H1 (cell line): ENCODE results near the gene STK11IP. TPM values are rescaled to one million over a fixed set of nuclear protein-coding genes. Genes with fewer than 3 reads are reported as not detected.

Experiments used
- CTCF ChIA-PET: fragments of 300-600 bp; sonication (Branson Sonifier 250); formaldehyde crosslinking; loops from one replicate; lab custom pipeline; 2021; ENCODE audit not compliant: partially characterized antibody; lab: Charles Lee
- POLR2A ChIA-PET: fragments of 300-600 bp; sonication (Branson Sonifier 250); formaldehyde crosslinking; loops from one replicate; lab custom pipeline; 2021; ENCODE audit warnings: inconsistent platforms; ENCODE audit not compliant: partially characterized antibody; lab: Charles Lee
- DNase-seq, 2 experiments: peaks; one replicate each; pipeline versions ENCODE4 v3.0.0 to v3.0.0-alpha.2; 2010 to 2022; ENCODE audit warnings: low spot score in 2 of 2, low read depth in 1 of 2, mixed read lengths in 1 of 2
- FAIRE-seq: peaks from 2 replicates; lab custom pipeline; 2011; peaks lifted over from hg19 to GRCh38; lab: Jason Lieb, UNC
- H2AFZ ChIP-seq: 2 replicates; pipeline ENCODE4 v1.8.1; 2012; ENCODE audit warnings: low read length, inconsistent platforms
- H2AK5ac ChIP-seq: 2 replicates; pipeline ENCODE4 v1.6.1; 2013; ENCODE audit warnings: low read depth, low read length
- H2BK120ac ChIP-seq: replicated peaks from 2 replicates; pipeline ENCODE3; 2013; ENCODE audit warnings: low read depth, low read length, inconsistent platforms
- H2BK12ac ChIP-seq: 2 replicates; pipeline ENCODE4 v1.6.1; 2013; ENCODE audit warnings: low read depth, low read length
- H2BK15ac ChIP-seq: 2 replicates; pipeline ENCODE4 v1.6.1; 2013; ENCODE audit warnings: low read length
- H2BK20ac ChIP-seq: 2 replicates; pipeline ENCODE4 v1.6.1; 2013; ENCODE audit warnings: low read length
- H2BK5ac ChIP-seq: 2 replicates; pipeline ENCODE4 v1.6.1; 2013; ENCODE audit warnings: low read depth, low read length
- H3K14ac ChIP-seq: 2 replicates; pipeline ENCODE4 v1.6.1; 2013; ENCODE audit warnings: inconsistent platforms; ENCODE audit not compliant: insufficient read length
- H3K18ac ChIP-seq: 2 replicates; pipeline ENCODE4 v1.6.1; 2013; ENCODE audit warnings: low read length; ENCODE audit errors: extremely low read depth
- H3K23ac ChIP-seq: 2 replicates; pipeline ENCODE4 v1.6.1; 2013; ENCODE audit warnings: inconsistent platforms; ENCODE audit not compliant: insufficient read length
- H3K23me2 ChIP-seq: 2 replicates; pipeline ENCODE4 v1.6.1; 2013; ENCODE audit warnings: low read depth, low read length
- H3K27ac ChIP-seq: 2 replicates; pipeline ENCODE4 v1.6.1; 2011; ENCODE audit warnings: low read depth, low read length, inconsistent platforms
- H3K27me3 ChIP-seq, 4 experiments: replicated peaks in 1 of 4; 1 replicate in 1 of 4; 2 replicates in 3 of 4; pipeline versions ENCODE4 v1.6.1 to v1.8.1; 2011 to 2013; ENCODE audit warnings: low read length in 3 of 4, mild to moderate bottlenecking in 3 of 4, inconsistent platforms in 2 of 4, mixed read lengths in 2 of 4, moderate library complexity in 1 of 4; ENCODE audit not compliant: control insufficient read depth in 3 of 4, insufficient read depth in 3 of 4; ENCODE audit errors: extremely low read depth in 1 of 4
- H3K36me3 ChIP-seq, 4 experiments: 2 replicates each; pipeline versions ENCODE4 v1.6.1 to v1.8.1; 2011 to 2013; ENCODE audit warnings: mild to moderate bottlenecking in 4 of 4, low read length in 3 of 4, moderate library complexity in 2 of 4, control low read depth in 1 of 4, inconsistent platforms in 1 of 4; ENCODE audit not compliant: insufficient read depth in 4 of 4, control insufficient read depth in 2 of 4
- H3K4ac ChIP-seq: replicated peaks from 2 replicates; pipeline ENCODE3; 2013; ENCODE audit warnings: low read length, low read depth, mixed read lengths, inconsistent platforms; ENCODE audit not compliant: insufficient read length
- H3K4me1 ChIP-seq, 4 experiments: replicated peaks in 1 of 4; 1 replicate in 1 of 4; 2 replicates in 3 of 4; pipeline versions ENCODE4 v1.6.1 to v1.8.1; 2011 to 2013; ENCODE audit warnings: low read length in 3 of 4, inconsistent platforms in 2 of 4, mixed read lengths in 1 of 4; ENCODE audit not compliant: insufficient read depth in 4 of 4, control insufficient read depth in 3 of 4
- H3K4me2 ChIP-seq, 2 experiments: 2 replicates each; pipeline versions ENCODE4 v1.6.1 to v1.8.1; 2011 to 2013; ENCODE audit warnings: low read depth in 2 of 2, low read length in 2 of 2, control low read depth in 1 of 2, inconsistent platforms in 1 of 2, mild to moderate bottlenecking in 1 of 2; ENCODE audit not compliant: insufficient read depth in 1 of 2
- H3K4me3 ChIP-seq, 4 experiments: fragments of 200-600, 300-600 bp in 1 of 4; sonication (generic), shearing (Covaris generic), sonication (Bioruptor Twin) in 1 of 4; 2 replicates each; pipeline versions ENCODE4 v1.5.1 to v1.8.1; 2011 to 2016; ENCODE audit warnings: low read length in 4 of 4, low read depth in 3 of 4, control low read depth in 2 of 4, inconsistent platforms in 2 of 4, mild to moderate bottlenecking in 2 of 4, mixed read lengths in 1 of 4, moderate library complexity in 1 of 4; ENCODE audit not compliant: insufficient read depth in 2 of 4; ENCODE audit errors: extremely low read depth in 1 of 4
- H3K56ac ChIP-seq: replicated peaks from 2 replicates; pipeline ENCODE3; 2013; ENCODE audit warnings: low read depth, mild to moderate bottlenecking, mixed read lengths, low read length, inconsistent platforms; ENCODE audit not compliant: insufficient read length
- H3K79me1 ChIP-seq: 2 replicates; pipeline ENCODE4 v1.6.1; 2013; ENCODE audit warnings: low read depth, low read length, control low read depth
- H3K79me2 ChIP-seq, 2 experiments: 2 replicates each; pipeline versions ENCODE4 v1.6.1 to v1.8.1; 2012 to 2013; ENCODE audit warnings: low read length in 2 of 2, mild to moderate bottlenecking in 2 of 2, inconsistent platforms in 1 of 2; ENCODE audit not compliant: insufficient read depth in 2 of 2, control insufficient read depth in 1 of 2
- H3K9ac ChIP-seq, 4 experiments: replicated peaks in 1 of 4; 1 replicate in 1 of 4; 2 replicates in 3 of 4; pipeline versions ENCODE4 v1.6.1 to v1.8.1; 2011 to 2013; ENCODE audit warnings: low read depth in 3 of 4, low read length in 3 of 4, control low read depth in 2 of 4, mild to moderate bottlenecking in 2 of 4, moderate library complexity in 2 of 4, inconsistent platforms in 1 of 4; ENCODE audit errors: extremely low read depth in 1 of 4
- H3K9me3 ChIP-seq, 2 experiments: 2 replicates each; pipeline versions ENCODE4 v1.6.1 to v1.8.1; 2012 to 2013; ENCODE audit warnings: mild to moderate bottlenecking in 2 of 2, moderate library complexity in 2 of 2, control low read depth in 1 of 2, inconsistent platforms in 1 of 2, low read depth in 1 of 2, low read length in 1 of 2, mixed read lengths in 1 of 2; ENCODE audit not compliant: insufficient read depth in 2 of 2
- H4K20me1 ChIP-seq, 2 experiments: replicated peaks in 1 of 2; 2 replicates each; pipeline versions ENCODE3 to v1.8.1; 2011 to 2013; ENCODE audit warnings: inconsistent platforms in 2 of 2, low read length in 2 of 2, mild to moderate bottlenecking in 1 of 2; ENCODE audit not compliant: insufficient read depth in 2 of 2, control insufficient read depth in 1 of 2
- H4K5ac ChIP-seq: 2 replicates; pipeline ENCODE4 v1.6.1; 2013; ENCODE audit warnings: low read length, low read depth, mixed read lengths, inconsistent platforms; ENCODE audit not compliant: insufficient read length
- H4K8ac ChIP-seq: 2 replicates; pipeline ENCODE4 v1.8.0; 2013; ENCODE audit warnings: mild to moderate bottlenecking, moderate library complexity, low read length, inconsistent platforms; ENCODE audit not compliant: insufficient read depth; ENCODE audit errors: extremely low read depth
- H4K91ac ChIP-seq: replicated peaks from 2 replicates; pipeline ENCODE3; 2013; ENCODE audit warnings: low read length, mixed read lengths, inconsistent platforms; ENCODE audit not compliant: insufficient read length
- BCL11A ChIP-seq, 2 experiments: IDR thresholded peaks; one replicate each; pipeline ENCODE4 v1.6.1; 2011; ENCODE audit warnings: low read depth in 2 of 2, low read length in 2 of 2, mild to moderate bottlenecking in 2 of 2
- CREB1 ChIP-seq: IDR thresholded peaks from 2 replicates; pipeline ENCODE4 v1.6.1; 2012; ENCODE audit warnings: inconsistent platforms
- CTCF ChIP-seq, 3 experiments: IDR thresholded peaks; 1 replicate in 2 of 3; 2 replicates in 1 of 3; pipeline versions ENCODE4 v1.5.1 to v1.6.1; 2011; ENCODE audit warnings: low read length in 3 of 3, mild to moderate bottlenecking in 3 of 3, inconsistent platforms in 2 of 3, low read depth in 1 of 3, moderate library complexity in 1 of 3; ENCODE audit not compliant: insufficient read depth in 1 of 3; ENCODE audit errors: control extremely low read depth in 1 of 3
- FOSL1 ChIP-seq: IDR thresholded peaks from 2 replicates; pipeline ENCODE4 v1.6.1; 2011; ENCODE audit warnings: mild to moderate bottlenecking, low read depth, low read length, moderate library complexity; ENCODE audit not compliant: insufficient read depth
- KDM4A ChIP-seq: IDR thresholded peaks from one replicate; pipeline ENCODE4 v1.7.1; 2012; ENCODE audit warnings: low read depth, mild to moderate bottlenecking, moderate library complexity, low read length, inconsistent platforms; ENCODE audit not compliant: severe bottlenecking
- KDM5A ChIP-seq: fragments of 200-600 bp; IDR thresholded peaks from 2 replicates; pipeline ENCODE4 v1.7.1; 2012; ENCODE audit warnings: mild to moderate bottlenecking, low read length, inconsistent platforms, mixed read lengths
- POLR2AphosphoS5 ChIP-seq: IDR thresholded peaks from 2 replicates; pipeline ENCODE4 v1.6.1; 2011; ENCODE audit warnings: low read depth, low read length
- SIX5 ChIP-seq: IDR thresholded peaks from 2 replicates; pipeline ENCODE4 v1.6.1; 2011; ENCODE audit warnings: mild to moderate bottlenecking, low read depth, low read length
- SP1 ChIP-seq: IDR thresholded peaks from 2 replicates; pipeline ENCODE4 v1.6.1; 2011; ENCODE audit warnings: low read depth, low read length
- SUZ12 ChIP-seq: fragments of 200-600 bp; sonication (generic); IDR thresholded peaks from 2 replicates; pipeline ENCODE4 v1.6.1; 2012; ENCODE audit warnings: mild to moderate bottlenecking, inconsistent platforms, low read length, moderate library complexity, mixed read lengths
- TAF1 ChIP-seq: IDR thresholded peaks from 2 replicates; pipeline ENCODE4 v1.6.1; 2011; ENCODE audit warnings: mild to moderate bottlenecking, low read depth, low read length
- WGBS, 2 experiments: shearing (Covaris generic) in 1 of 2; methylation state at CpG; one replicate each; pipeline versions ENCODE4 v1.1.6 to v1.1.7; 2013 to 2015; ENCODE audit warnings: low lambda C conversion rate in 2 of 2, mixed read lengths in 2 of 2, inconsistent platforms in 1 of 2, low coverage in 1 of 2, missing lambda C conversion rate in 1 of 2; ENCODE audit not compliant: insufficient replicate concordance in 2 of 2, insufficient coverage in 1 of 2, insufficient read length in 1 of 2; ENCODE audit errors: extremely low coverage in 1 of 2, missing lambda C conversion rate in 1 of 2; 5-methylcytosine and 5-hydroxymethylcytosine counted together
- polyA plus RNA-seq, 7 experiments: library from polyadenylated mRNA; depleted of rRNA in 3 of 7; stranded (reverse) in 5 of 7; unstranded in 2 of 7; fragments of >200 nt in 5 of 7; fragments of 200-250 nt in 2 of 7; gene quantifications; 1 replicate in 5 of 7; 2 replicates in 1 of 7; 4 replicates in 1 of 7; pipeline versions ENCODE4 v1.2.1 to v1.2.3, GENCODE V29; 2011 to 2013; ENCODE audit warnings: missing spikeins in 2 of 7, mixed read lengths in 2 of 7
- total RNA-seq: library from RNA; stranded (reverse); fragmentation: NEBNext Ultra II Directional; extraction: Animal tissue kit (Norgen Biotek cat#: 25700); gene quantifications from 2 replicates; pipeline ENCODE4 v1.2.1, GENCODE V29; 2021

The STK11IP gene
- total and polyA plus RNA-seq, 2 of the 8 experiments (the other 6 are each of a cell fraction or from before 2014, with no cell fraction given) = 18.5 to 29.6 TPM

GRCh38 chr2:219567131-219567530, 30.5 kb upstream of the STK11IP start:
- Histone ChIP-seq H3K23ac (no peak overlapping the region), H3K36me3 (peaks cover 0 to 58% (median 11%) of the 10 kb centered on the region in 4 experiments; a peak in 6 of 8 replicates), H3K4me3 (no peak overlapping the region), H3K23me2 (peaks cover 8% of the 10 kb centered on the region; the same call in 1 of the 2 replicates), H2BK120ac (no peak overlapping the region), H3K4ac (peak overlapping the region; percentile 1), H2BK15ac (peak overlapping the region; percentile 98), H4K91ac (peak overlapping the region; percentile 93), H3K9me3 (peaks cover 0 to 8% of the 10 kb centered on the region in 2 experiments; a peak in 1 of 4 replicates), H3K27me3 (peaks cover 0 to 2% (median 0%) of the 10 kb centered on the region in 4 experiments; a peak in 1 of 7 replicates), H2BK5ac (peak overlapping the region; percentile 82), H2AK5ac (peak overlapping the region; percentile 87), H3K4me2 (no peak overlapping the region), H4K8ac (no peak overlapping the region; the same call in 1 of the 2 replicates), H3K9ac (no peak overlapping the region), H3K79me1 (0 out of 2 replicates have a peak, but pooled peaks cover 2% of the 10 kb centered on the region), H2BK20ac (peak overlapping the region; percentile 88; the same call in 1 of the 2 replicates), H3K18ac (peak overlapping the region; percentile 76; the same call in 1 of the 2 replicates), H3K14ac (no peak overlapping the region), H3K4me1 (peaks cover 6 to 53% (median 43%) of the 10 kb centered on the region in 4 experiments), H3K27ac (no peak overlapping the region), H4K20me1 (no peaks in the 10 kb centered on the region), H3K79me2 (peaks cover 0 to 11% of the 10 kb centered on the region in 2 experiments; a peak in 2 of 4 replicates), H3K56ac (no peak overlapping the region), H2AFZ (no peak overlapping the region), H2BK12ac (peak overlapping the region; percentile 99), H4K5ac (no peak overlapping the region)
- CTCF ChIA-PET = interaction anchor here (0.9 to 19.7 kb wide), 9 partner anchors 10 to 60 kb away, joined by 3 to 293 read pairs (median 3); partner anchors contain the start of genes CHPF, SLC4A3 and TMEM198
- no peak for FAIRE-seq
- POLR2A ChIA-PET = interaction anchor here (1.0 to 18.6 kb wide), 6 partner anchors 6 to 107 kb away, joined by 3 to 293 read pairs (median 66); partner anchors contain the start of genes CHPF, INHA, OBSL1 and STK11IP
- 96% methylated on average over 18 of the region's 18 CpGs; no CpG with 5 or more reads in 1 of the 2 experiments for WGBS, 2 experiments
- DNase-seq = no peak
- TF ChIP-seq TAF1 (no peak), SP1 (no peak), POLR2AphosphoS5 (no peak), CREB1 (no peak), SIX5 (no peak), BCL11A (IDR thresholded peaks at IDR 0.05; ENCODE audit: low read depth in 2 of 2, low read length in 2 of 2) (no peak), SUZ12 (no peak), CTCF (IDR thresholded peaks at IDR 0.05; ENCODE audit: control extremely low read depth in 1 of 3, insufficient read depth in 1 of 3, low read depth in 1 of 3, low read length in 3 of 3) (no peak), FOSL1 (no peak), KDM5A (no peak), KDM4A (no peak)
